ENCODE data around the gene CCNB1IP1.
"Not testable (repeated sequence)": the region's sequence is repeated elsewhere in the genome, so short reads cannot be mapped to it uniquely, and the experiment has no call there.

Gene CCNB1IP1

GRCh38 chr14:20331053-20331613, 1.9 kb downstream of the CCNB1IP1 start:
- no peak for DNase-seq

GRCh38 chr14:20329355-20329754, 3.7 kb downstream of the CCNB1IP1 start:
- DNase-seq: no peak

- DNase-seq: no peak
These were observed 4.4 kb downstream of the CCNB1IP1 start for GRCh38 chr14:20328705-20329104.

GRCh38 chr14:20327005-20327869, 5.8 kb downstream of the CCNB1IP1 start:
- peak; percentile 78 for DNase-seq

GRCh38 chr14:20317720-20318119, 15.4 kb downstream of the CCNB1IP1 start:
- no peak for DNase-seq

GRCh38 chr14:20314026-20314425, 19.1 kb downstream of the CCNB1IP1 start:
- no peak for DNase-seq

- no peak for DNase-seq
These were observed 27.0 kb downstream of the CCNB1IP1 start for GRCh38 chr14:20306079-20306423.

GRCh38 chr14:20305265-20306078, 27.6 kb downstream of the CCNB1IP1 start, which contains the start of gene TTC5:
TSS of gene TTC5 (minus strand) at chr14:20305951. CDS start at chr14:20305937, 14 bp downstream.
- DNase-seq: peak; percentile 91

GRCh38 chr14:20302042-20302755, 30.9 kb downstream of the CCNB1IP1 start:
- DNase-seq: no peak

- DNase-seq: no peak
These were observed 38.0 kb downstream of the CCNB1IP1 start for GRCh38 chr14:20295067-20295466.

GRCh38 chr14:20294636-20295035, 38.4 kb downstream of the CCNB1IP1 start:
- DNase-seq: no peak

- DNase-seq: not testable (repeated sequence)
These were observed 51.1 kb downstream of the CCNB1IP1 start for GRCh38 chr14:20281998-20282397.

GRCh38 chr14:20280265-20280664, 52.8 kb downstream of the CCNB1IP1 start:
- DNase-seq: not testable (repeated sequence)

- no peak for DNase-seq
These were observed 54.7 kb downstream of the CCNB1IP1 start for GRCh38 chr14:20278414-20278813.

- DNase-seq: no peak
These were observed 55.7 kb downstream of the CCNB1IP1 start for GRCh38 chr14:20277409-20277808.

- no peak for DNase-seq
These were observed 59.0 kb downstream of the CCNB1IP1 start for GRCh38 chr14:20274062-20274461.

GRCh38 chr14:20264361-20264760, 68.7 kb downstream of the CCNB1IP1 start:
- DNase-seq: not testable (repeated sequence)

- DNase-seq: no peak
These were observed 70.4 kb downstream of the CCNB1IP1 start for GRCh38 chr14:20262642-20263128.

All from NCI-H1092 treated with DMSO at 0.1 percent for 48 hours (cell line).